Measurements from ENCODE around the gene SLC7A7.
"Not testable (repeated sequence)": the region's sequence is repeated elsewhere in the genome, so short reads cannot be mapped to it uniquely, and the experiment has no call there.

SLC7A7 gene

GRCh38 chr14:22814941-22815713 lies at the start of gene SLC7A7:
Gene SLC7A7 (minus strand): TSS chr14:22815435. CDS start chr14:22813398, 2,037 bp downstream.
- no peak for DNase-seq

GRCh38 chr14:22864979-22865378 lies 49.7 kb upstream of the SLC7A7 start:
- DNase-seq, result no peak

GRCh38 chr14:22861651-22862050 lies 46.4 kb upstream of the SLC7A7 start:
- DNase-seq, result no peak

GRCh38 chr14:22860377-22860776 lies 45.1 kb upstream of the SLC7A7 start:
- not testable (repeated sequence) for DNase-seq

- DNase-seq, result no peak
Measured at GRCh38 chr14:22856428-22856827, 41.2 kb upstream of the SLC7A7 start.

- DNase-seq, result no peak
Measured at GRCh38 chr14:22854963-22855724, 39.9 kb upstream of the SLC7A7 start.

GRCh38 chr14:22854296-22854695 lies 39.1 kb upstream of the SLC7A7 start:
- not testable (repeated sequence) for DNase-seq

- DNase-seq, result peak in 1 of 2 donors; percentile 70
Measured at GRCh38 chr14:22852940-22853767, 37.9 kb upstream of the SLC7A7 start.

GRCh38 chr14:22852599-22852939 lies 37.3 kb upstream of the SLC7A7 start:
- DNase-seq, result no peak

GRCh38 chr14:22852178-22852577 lies 36.9 kb upstream of the SLC7A7 start:
- not testable (repeated sequence) for DNase-seq

- peak; percentile 19 to 48 for DNase-seq
Measured at GRCh38 chr14:22850944-22851764, 35.9 kb upstream of the SLC7A7 start.

GRCh38 chr14:22849212-22849819 lies 34.1 kb upstream of the SLC7A7 start:
- DNase-seq, result peak in 1 of 2 donors; percentile 39

- no peak for DNase-seq
Measured at GRCh38 chr14:22848351-22849164, 33.3 kb upstream of the SLC7A7 start.

GRCh38 chr14:22847661-22848341 lies 32.6 kb upstream of the SLC7A7 start:
- no peak for DNase-seq

- no peak for DNase-seq
Measured at GRCh38 chr14:22846811-22847307, 31.6 kb upstream of the SLC7A7 start.

GRCh38 chr14:22845821-22846625 lies 30.8 kb upstream of the SLC7A7 start:
- no peak for DNase-seq

- no peak for DNase-seq
Measured at GRCh38 chr14:22845103-22845394, 29.8 kb upstream of the SLC7A7 start.

- DNase-seq, result no peak
Measured at GRCh38 chr14:22844221-22845102, 29.2 kb upstream of the SLC7A7 start.
